ENCODE measurements around the gene KCNJ14.

KCNJ14 gene

DNA sequence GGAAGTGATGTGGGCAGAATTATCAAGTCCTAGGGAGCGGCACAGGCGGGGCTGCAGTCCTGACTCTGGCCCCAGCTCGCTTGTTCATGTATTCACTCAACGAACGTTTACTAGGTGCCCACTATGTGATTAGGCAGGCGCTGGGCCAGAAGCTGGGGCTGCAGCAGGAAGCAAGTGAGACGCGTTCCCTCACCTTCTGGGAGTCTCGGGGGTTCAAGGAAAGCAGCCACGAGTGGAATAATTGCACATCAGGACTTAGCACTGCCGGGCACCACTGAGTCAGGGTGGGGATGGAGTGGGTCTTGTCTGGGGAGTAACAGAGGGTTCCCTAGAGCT lies 58.7 kb downstream of the KCNJ14 start:
- Histone ChIP-seq H2BK12ac (ENCODE audit: low read length) (no peak overlapping the region), H2AFZ (ENCODE audit: insufficient read depth, low read length, poor library complexity) (peak overlapping the region; percentile 73), H3K9me3 (ENCODE audit: insufficient read depth, low read depth, low read length) (peaks cover 11% of the 10 kb centered on the region), H3K4me3 (ENCODE audit: low read depth, low read length) (no peak overlapping the region), H3K4me2 (ENCODE audit: low read length) (peak overlapping the region; percentile 84), H3K14ac (ENCODE audit: low read length) (no peak overlapping the region), H3K27me3 (ENCODE audit: insufficient read depth, low read length) (peaks cover 8% of the 10 kb centered on the region), H3K23ac (ENCODE audit: low read length) (no peak overlapping the region), H4K91ac (ENCODE audit: low read depth, low read length) (no peak overlapping the region), H3K18ac (ENCODE audit: low read length) (no peak overlapping the region), H3K79me1 (ENCODE audit: low read length) (peaks cover 4% of the 10 kb centered on the region), H3K9ac (ENCODE audit: low read length) (no peak overlapping the region), H2BK5ac (ENCODE audit: low read depth, low read length, poor library complexity) (no peak overlapping the region), H2AK5ac (ENCODE audit: low read length) (no peak overlapping the region), H4K8ac (ENCODE audit: low read depth, low read length) (peak overlapping the region; percentile 79), H4K12ac (ENCODE audit: low read depth, low read length) (no peak overlapping the region), H3K4me1 (ENCODE audit: control insufficient read depth in 1 of 2, insufficient read depth in 2 of 2, low read length in 2 of 2) (peaks cover 2 to 3% of the 10 kb centered on the region in 2 experiments), H3K27ac (ENCODE audit: low read depth, low read length) (no peak overlapping the region), H3K36me3 (ENCODE audit: control insufficient read depth in 1 of 2, insufficient read depth in 2 of 2, low read length in 2 of 2) (no peaks in the 10 kb centered on the region), H3K4ac (ENCODE audit: low read depth, low read length) (no peak overlapping the region), H3K79me2 (ENCODE audit: control insufficient read depth, insufficient read depth, low read length, poor library complexity) (peaks cover 3% of the 10 kb centered on the region), H2BK120ac (ENCODE audit: insufficient read depth, low read length, poor library complexity) (no peak overlapping the region)
- no CpG with 5 or more reads among the region's 11 CpGs for WGBS (ENCODE audit: extremely low coverage, insufficient coverage, insufficient read length)
- no peak for DNase-seq

DNA sequence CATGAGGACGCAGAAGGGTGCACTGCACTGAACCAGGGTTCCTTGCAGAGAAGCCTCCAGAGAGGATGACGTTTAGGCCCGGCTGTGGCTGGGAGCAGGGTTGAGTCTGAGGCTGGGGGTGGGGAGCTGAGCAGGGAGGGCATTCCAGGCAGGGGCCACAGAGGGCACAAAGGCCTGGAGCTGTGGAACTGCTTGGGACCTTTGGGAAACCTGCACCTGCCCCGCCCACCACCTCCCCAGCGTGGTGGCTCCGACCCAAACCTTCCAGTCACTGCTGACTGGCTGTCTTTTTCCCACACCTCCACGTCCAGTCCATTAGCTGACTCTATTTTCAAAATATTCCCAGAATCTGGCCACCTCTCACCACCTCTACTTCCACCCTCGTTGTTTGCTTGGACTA lies 61.2 kb downstream of the KCNJ14 start:
- H4K91ac ChIP-seq (ENCODE audit: low read depth, low read length) = no peak overlapping the region

More for the DNA sequence above, 61.2 kb downstream of the KCNJ14 start:
- Histone ChIP-seq H2AK5ac (ENCODE audit: low read length) (no peak overlapping the region), H3K4me2 (ENCODE audit: low read length) (no peak overlapping the region), H4K12ac (ENCODE audit: low read depth, low read length) (no peak overlapping the region), H3K4me1 (ENCODE audit: control insufficient read depth in 1 of 2, insufficient read depth in 2 of 2, low read length in 2 of 2) (peaks cover 2 to 3% of the 10 kb centered on the region in 2 experiments), H2BK5ac (ENCODE audit: low read depth, low read length, poor library complexity) (no peak overlapping the region), H3K4me3 (ENCODE audit: low read depth, low read length) (no peak overlapping the region), H3K23ac (ENCODE audit: low read length) (no peak overlapping the region), H2AFZ (ENCODE audit: insufficient read depth, low read length, poor library complexity) (no peak overlapping the region), H3K9me3 (ENCODE audit: insufficient read depth, low read depth, low read length) (peaks cover 11% of the 10 kb centered on the region), H3K9ac (ENCODE audit: low read length) (no peak overlapping the region), H3K36me3 (ENCODE audit: control insufficient read depth in 1 of 2, insufficient read depth in 2 of 2, low read length in 2 of 2) (no peaks in the 10 kb centered on the region), H3K79me2 (ENCODE audit: control insufficient read depth, insufficient read depth, low read length, poor library complexity) (peaks cover 3% of the 10 kb centered on the region), H3K18ac (ENCODE audit: low read length) (no peak overlapping the region), H3K79me1 (ENCODE audit: low read length) (peaks cover 4% of the 10 kb centered on the region), H3K4ac (ENCODE audit: low read depth, low read length) (no peak overlapping the region), H3K14ac (ENCODE audit: low read length) (no peak overlapping the region), H2BK12ac (ENCODE audit: low read length) (no peak overlapping the region), H2BK120ac (ENCODE audit: insufficient read depth, low read length, poor library complexity) (no peak overlapping the region), H3K27ac (ENCODE audit: low read depth, low read length) (no peak overlapping the region), H4K8ac (ENCODE audit: low read depth, low read length) (no peak overlapping the region), H3K27me3 (ENCODE audit: insufficient read depth, low read length) (peaks cover 4% of the 10 kb centered on the region)
- DNase-seq = peak; percentile 30 to 32
- WGBS (ENCODE audit: extremely low coverage, insufficient coverage, insufficient read length) = no CpG with 5 or more reads among the region's 8 CpGs

Data from trophoblast cell (in vitro differentiated cells and primary cell).